Measurements from ENCODE around the gene TRIM65. TPM values are rescaled to one million over a fixed set of nuclear protein-coding genes. Genes with fewer than 3 reads are reported as not detected.
"Not testable (repeated sequence)": the region's sequence is repeated elsewhere in the genome, so short reads cannot be mapped to it uniquely, and the experiment has no call there.

Gene TRIM65
- total and polyA plus RNA-seq, 5 experiments from 2014 or later, result 13.4 to 40.9 (median 31.8) TPM

DNA sequence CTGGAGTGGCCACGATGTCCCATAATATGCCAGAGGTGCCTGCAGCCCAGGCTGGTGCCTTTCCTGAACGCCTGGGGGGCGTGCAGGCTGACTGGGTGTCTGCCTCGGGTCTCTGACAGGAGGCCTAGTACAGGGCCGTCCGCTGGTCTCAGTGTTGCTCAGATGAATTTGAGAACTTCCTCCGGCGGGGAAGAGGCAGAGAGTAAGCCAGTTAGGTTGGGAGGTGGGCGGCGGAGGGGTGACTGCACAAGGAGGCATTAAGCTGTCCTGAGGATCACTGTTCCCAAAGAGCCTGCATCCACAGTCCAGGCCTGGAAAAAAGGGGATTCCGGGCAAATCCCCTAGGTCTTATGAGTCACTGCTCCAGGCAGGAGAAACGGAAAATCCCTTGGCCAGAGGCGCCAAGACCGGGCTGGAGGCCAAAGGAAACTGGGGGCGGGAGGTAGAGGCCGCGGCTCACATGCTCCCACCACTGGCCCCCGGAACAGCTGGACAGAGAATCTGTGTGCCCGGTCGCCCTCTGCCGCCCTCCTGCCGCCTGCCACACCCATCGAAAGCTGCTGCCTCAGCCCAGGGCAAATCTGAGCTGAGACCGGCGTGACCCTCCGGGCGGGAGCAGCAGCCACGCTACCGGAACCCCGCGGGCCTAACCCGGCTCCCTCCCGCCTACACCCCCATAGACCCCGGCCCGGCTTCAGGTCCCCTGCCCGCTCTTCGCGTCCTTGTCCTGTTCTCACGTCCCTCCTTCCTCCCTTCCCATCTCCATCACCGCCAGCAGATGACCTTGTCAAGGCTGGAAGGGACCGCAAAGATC lies 19.6 kb downstream of the TRIM65 start:
- H3K27ac Mint-ChIP-seq, result peak overlapping the region; percentile 86 to 96 (median 94)
- H3K36me3 Mint-ChIP-seq, result no peaks in the 10 kb centered on the region
- peaks cover 0 to 2% (median 0%) of the 10 kb centered on the region in 5 donors for H3K27me3 Mint-ChIP-seq
- ATAC-seq (peak in 1 of 2 donors; percentile 10), DNase-seq (peak in 1 of 10 donors; percentile 20)
- peaks cover 25 to 59% (median 58%) of the 10 kb centered on the region in 4 donors for H3K4me1 Mint-ChIP-seq
- H3K4me3 Mint-ChIP-seq, result peak overlapping the region; percentile 80 to 92 (median 87)
- H3K9me3 Mint-ChIP-seq, result no peaks in the 10 kb centered on the region
- POLR2A ChIA-PET, result interaction anchor here (0.5 to 14.9 kb wide), 12 partner anchors 9 to 881 kb away, joined by 3 to 288 read pairs (median 5); partner anchors contain the start of genes MRPL38, TRIM65, TSEN54 and UNC13D

DNA sequence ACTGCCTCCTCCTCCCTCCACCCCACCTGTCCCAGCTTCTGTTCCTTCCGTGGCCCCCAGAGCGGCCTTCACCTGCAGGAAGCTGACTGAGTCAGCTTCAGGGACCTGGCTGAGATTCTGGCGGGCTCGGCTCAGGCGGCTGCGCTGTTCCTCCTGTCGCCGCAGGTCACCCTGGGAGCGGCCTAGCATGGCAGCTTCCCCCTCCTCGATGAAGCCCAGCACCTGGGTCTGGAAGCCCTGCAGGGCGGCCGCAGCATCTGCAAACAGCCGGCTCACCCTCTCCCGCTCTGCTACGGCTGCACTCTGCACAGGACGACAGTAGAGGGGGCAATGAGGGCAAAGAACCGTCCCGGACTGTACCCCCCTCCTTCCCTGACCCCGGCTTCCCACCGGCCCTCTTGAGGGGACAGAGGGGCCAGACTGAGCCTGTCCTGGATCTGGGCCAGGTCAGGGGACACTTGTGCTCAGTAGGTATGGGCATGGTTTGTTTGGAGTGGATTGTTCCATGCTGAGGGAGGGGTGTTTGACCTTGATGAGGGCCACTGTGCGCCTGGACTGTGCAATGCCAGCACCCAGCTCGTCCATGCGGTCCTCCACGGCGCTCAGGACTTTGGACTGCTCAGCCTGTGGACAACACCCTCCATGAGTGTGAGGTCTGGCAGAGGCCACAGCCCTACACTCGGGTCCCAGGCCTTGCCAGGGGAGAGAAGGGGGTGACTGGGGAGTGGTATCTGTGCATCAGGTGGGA lies 20.4 kb downstream of the TRIM65 start:
- H3K36me3 Mint-ChIP-seq, result no peaks in the 10 kb centered on the region
- H3K4me1 Mint-ChIP-seq, result peaks cover 19 to 52% (median 52%) of the 10 kb centered on the region in 4 donors
- DNase-seq (peak; percentile 57 to 92 (median 74)), ATAC-seq (peak; percentile 72 to 77)
- H3K27me3 Mint-ChIP-seq, result peaks cover 0 to 2% (median 0%) of the 10 kb centered on the region in 5 donors
- POLR2A ChIA-PET, result interaction anchor here (0.6 to 14.9 kb wide), 24 partner anchors 8 to 1569 kb away, joined by 3 to 288 read pairs (median 4); partner anchors contain the start of genes FBF1, GALK1, MRPL38 and TRIM65
- peak overlapping the region; percentile 80 to 92 (median 87) for H3K4me3 Mint-ChIP-seq
- H3K9me3 Mint-ChIP-seq, result no peaks in the 10 kb centered on the region
- H3K27ac Mint-ChIP-seq, result peak overlapping the region; percentile 86 to 96 (median 94)

- H3K4me1 Mint-ChIP-seq, result peaks cover 19 to 52% (median 51%) of the 10 kb centered on the region in 4 donors
- POLR2A ChIA-PET, result interaction anchor here (0.6 to 14.9 kb wide), 22 partner anchors 8 to 1570 kb away, joined by 3 to 288 read pairs (median 4); partner anchors contain the start of genes FBF1, GALK1, MRPL38 and TRIM65
- H3K4me3 Mint-ChIP-seq, result peak overlapping the region; percentile 80 to 92 (median 87)
- H3K27ac Mint-ChIP-seq, result peak overlapping the region; percentile 86 to 96 (median 94)
- DNase-seq (no peak), ATAC-seq (no peak)
- H3K27me3 Mint-ChIP-seq, result peaks cover 0 to 2% (median 0%) of the 10 kb centered on the region in 5 donors
- no peaks in the 10 kb centered on the region for H3K9me3 Mint-ChIP-seq
- H3K36me3 Mint-ChIP-seq, result no peaks in the 10 kb centered on the region
These were observed 20.9 kb downstream of the TRIM65 start for GRCh38 chr17:75875940-75876189.

- ATAC-seq, result no peak
- DNase-seq, result no peak
- no peaks in the 10 kb centered on the region for H3K9me3 Mint-ChIP-seq
- POLR2A ChIA-PET, result interaction anchor here (0.6 to 14.9 kb wide), 23 partner anchors 7 to 1570 kb away, joined by 3 to 288 read pairs (median 4); partner anchors contain the start of genes FBF1, GALK1, MRPL38 and TRIM65
- H3K27me3 Mint-ChIP-seq, result peaks cover 0 to 2% (median 0%) of the 10 kb centered on the region in 5 donors
- H3K27ac Mint-ChIP-seq, result peak overlapping the region; percentile 86 to 96 (median 94)
- peak overlapping the region; percentile 80 to 92 (median 87) for H3K4me3 Mint-ChIP-seq
- H3K36me3 Mint-ChIP-seq, result no peaks in the 10 kb centered on the region
- peaks cover 19 to 52% (median 50%) of the 10 kb centered on the region in 4 donors for H3K4me1 Mint-ChIP-seq
These were observed 21.4 kb downstream of the TRIM65 start for GRCh38 chr17:75875182-75875939.

- Mint-ChIP-seq H3K4me1 (peaks cover 19 to 52% (median 49%) of the 10 kb centered on the region in 4 donors), H3K4me3 (peak overlapping the region in 4 of 10 donors; percentile 23 to 54 (median 28)), H3K36me3 (no peaks in the 10 kb centered on the region), H3K27me3 (peaks cover 0 to 2% (median 0%) of the 10 kb centered on the region in 5 donors), H3K9me3 (no peaks in the 10 kb centered on the region), H3K27ac (peak overlapping the region in 9 of 10 donors; percentile 31 to 95 (median 76))
- ATAC-seq, result no peak
- POLR2A ChIA-PET, result interaction anchor here (0.9 to 14.9 kb wide), 9 partner anchors 16 to 96 kb away, joined by 3 to 288 read pairs (median 8); partner anchors contain the start of genes MRPL38, TRIM65, UNC13D and UNK
- DNase-seq, result no peak
These were observed 22.2 kb downstream of the TRIM65 start for GRCh38 chr17:75874323-75875181.

GRCh38 chr17:75873587-75874322 lies 23.0 kb downstream of the TRIM65 start:
- H3K27ac Mint-ChIP-seq, result peak overlapping the region; percentile 69 to 97 (median 87)
- ATAC-seq, result no peak

DNA sequence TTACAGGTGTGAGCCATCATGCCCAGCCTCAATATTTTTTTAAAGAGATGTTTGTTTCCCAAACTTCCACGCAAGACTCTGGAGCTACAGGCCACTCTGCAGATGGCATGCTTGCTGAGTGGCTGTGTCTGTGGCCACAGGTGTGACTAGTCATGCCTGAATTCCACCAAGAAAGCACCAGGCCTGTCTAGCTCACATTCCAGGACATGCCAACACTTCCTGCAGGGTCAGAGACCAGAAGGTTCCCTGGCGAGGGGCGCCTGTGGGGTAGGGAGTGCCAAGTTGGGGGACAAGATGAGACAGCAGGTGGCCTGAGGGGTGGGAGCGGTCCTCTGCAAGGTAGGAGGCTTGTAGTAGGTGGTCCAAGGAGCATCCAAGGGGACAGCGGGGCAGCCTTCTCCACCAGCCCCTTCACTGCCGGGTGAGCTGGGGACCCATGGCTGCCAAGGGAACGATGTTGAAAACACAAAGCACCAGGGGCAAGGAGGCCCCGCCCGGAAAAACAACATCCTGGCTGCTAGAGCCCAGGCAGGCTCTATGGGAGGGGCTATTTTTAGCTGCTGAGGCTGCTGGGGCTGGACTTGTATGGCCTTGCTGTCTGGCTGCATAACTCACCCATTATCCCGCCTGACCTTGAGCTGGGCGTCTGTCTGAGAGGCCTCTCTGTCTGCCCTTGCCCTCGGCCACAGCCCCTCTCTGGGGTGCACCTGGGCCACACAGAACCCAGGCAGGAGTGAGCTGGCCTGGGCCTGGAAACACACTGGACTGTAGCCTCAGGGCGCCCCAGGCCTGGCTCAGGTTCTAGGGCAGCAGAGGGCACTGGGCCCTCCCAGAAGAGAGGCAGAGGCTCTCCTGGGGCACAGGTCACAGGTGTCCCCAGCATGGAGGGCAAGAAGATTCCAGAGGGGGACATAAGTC lies 24.1 kb downstream of the TRIM65 start:
- Mint-ChIP-seq H3K4me1 (peaks cover 18 to 48% (median 44%) of the 10 kb centered on the region in 4 donors), H3K27ac (peak overlapping the region; percentile 31 to 97 (median 88)), H3K4me3 (peak overlapping the region in 6 of 10 donors; percentile 7 to 62 (median 43)), H3K9me3 (no peaks in the 10 kb centered on the region), H3K36me3 (no peaks in the 10 kb centered on the region), H3K27me3 (no peaks in the 10 kb centered on the region)
- POLR2A ChIA-PET, result interaction anchor here (0.9 to 14.9 kb wide), 7 partner anchors 10 to 119 kb away, joined by 3 to 288 read pairs (median 6); partner anchors contain the start of genes GALK1, MRPL38, TRIM65 and UNC13D
- ATAC-seq (peak; percentile 45 to 59), DNase-seq (peak in 9 of 10 donors; percentile 23 to 83 (median 63))

More at GRCh38 chr17:75873587-75874322, 23.0 kb downstream of the TRIM65 start:
- H3K4me3 Mint-ChIP-seq, result peak overlapping the region in 4 of 10 donors; percentile 23 to 30 (median 26)
- POLR2A ChIA-PET, result interaction anchor here (0.9 to 14.9 kb wide), 6 partner anchors 15 to 120 kb away, joined by 3 to 288 read pairs (median 7); partner anchors contain the start of genes GALK1, TRIM65, UNC13D and UNK
- DNase-seq, result no peak
- H3K4me1 Mint-ChIP-seq, result peaks cover 19 to 52% (median 47%) of the 10 kb centered on the region in 4 donors
- H3K27me3 Mint-ChIP-seq, result no peaks in the 10 kb centered on the region
- no peaks in the 10 kb centered on the region for H3K9me3 Mint-ChIP-seq
- no peaks in the 10 kb centered on the region for H3K36me3 Mint-ChIP-seq

DNA sequence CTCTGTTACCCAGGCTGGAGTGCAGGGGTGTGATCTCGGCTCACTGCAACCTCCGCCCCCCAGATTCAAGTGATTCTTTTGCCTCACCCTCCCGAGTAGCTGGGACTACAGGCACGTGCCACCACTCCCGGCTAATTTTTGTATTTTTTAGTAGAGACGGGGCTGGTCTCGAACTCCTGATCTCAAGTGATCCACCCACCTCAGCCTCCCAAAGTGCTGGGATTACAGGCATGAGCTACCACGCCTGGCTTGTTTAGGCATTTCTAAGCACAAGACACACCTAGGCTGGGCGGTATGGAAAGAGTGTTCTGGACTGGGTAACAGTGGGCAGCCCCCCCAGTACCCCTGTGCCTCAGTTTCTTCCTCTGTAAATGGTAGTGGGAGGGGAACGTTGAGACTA lies 26.5 kb downstream of the TRIM65 start:
- not testable (repeated sequence) for ATAC-seq, H3K36me3 Mint-ChIP-seq, H3K9me3 Mint-ChIP-seq, H3K4me3 Mint-ChIP-seq, DNase-seq, H3K27me3 Mint-ChIP-seq
- H3K27ac Mint-ChIP-seq, result peak overlapping the region in 5 of 10 donors; percentile 7 to 52 (median 15)
- POLR2A ChIA-PET, result interaction anchor here (1.5 kb wide), 1 partner anchor 8 kb away, joined by 4 read pairs; the partner anchor contains the start of gene TRIM47
- H3K4me1 Mint-ChIP-seq, result peaks cover 2 to 33% (median 26%) of the 10 kb centered on the region in 4 donors

- Mint-ChIP-seq H3K27me3 (no peaks in the 10 kb centered on the region), H3K4me1 (peaks cover 2 to 36% (median 29%) of the 10 kb centered on the region in 4 donors), H3K36me3 (no peaks in the 10 kb centered on the region), H3K4me3 (no peak overlapping the region), H3K27ac (peak overlapping the region in 3 of 10 donors; percentile 7 to 64 (median 52)), H3K9me3 (no peaks in the 10 kb centered on the region)
- no peak for DNase-seq
- POLR2A ChIA-PET, result interaction anchor here (0.6 to 1.5 kb wide), 3 partner anchors 9 to 950 kb away, joined by 3 to 4 read pairs (median 3); partner anchors contain the start of gene TRIM47
- no peak for ATAC-seq
These were observed 27.2 kb downstream of the TRIM65 start for GRCh38 chr17:75869282-75870141.
